Osteoblast (primary cell): ENCODE measurements around the gene PALLD. TPM values are rescaled to one million over a fixed set of nuclear protein-coding genes. Genes with fewer than 3 reads are reported as not detected.

Experiments
- DNase-seq: peaks from one replicate; pipeline ENCODE4 v3.0.0; 2011; ENCODE audit warnings: low spot score, mixed read lengths; ENCODE audit not compliant: insufficient read length; ENCODE audit errors: missing footprints
- H2AFZ ChIP-seq: 2 replicates; pipeline ENCODE4 v1.6.0; 2011; ENCODE audit warnings: mild to moderate bottlenecking, low read length
- H3K27ac ChIP-seq: 2 replicates; pipeline ENCODE4 v1.5.1; 2011; ENCODE audit warnings: mild to moderate bottlenecking, low read depth, low read length, moderate library complexity
- H3K27me3 ChIP-seq: 2 replicates; pipeline ENCODE4 v1.6.0; 2012; ENCODE audit warnings: mild to moderate bottlenecking, control low read depth, inconsistent platforms, low read length, moderate library complexity; ENCODE audit not compliant: insufficient read depth
- H3K36me3 ChIP-seq: 2 replicates; pipeline ENCODE4 v1.5.1; 2011; ENCODE audit warnings: mild to moderate bottlenecking, low read length, control low read depth, moderate library complexity; ENCODE audit not compliant: insufficient read depth
- H3K4me1 ChIP-seq: 2 replicates; pipeline ENCODE4 v1.5.1; 2011; ENCODE audit warnings: mild to moderate bottlenecking, low read length, control low read depth, moderate library complexity; ENCODE audit not compliant: insufficient read depth
- H3K4me2 ChIP-seq: 2 replicates; pipeline ENCODE4 v1.6.0; 2011; ENCODE audit warnings: mild to moderate bottlenecking, low read length; ENCODE audit not compliant: insufficient read depth
- H3K4me3 ChIP-seq: fragments of 200-600 bp; sonication (generic); 3 replicates; pipeline ENCODE4 v1.5.1; 2012; ENCODE audit warnings: mild to moderate bottlenecking, low read length, inconsistent platforms; ENCODE audit not compliant: insufficient read depth
- H3K79me2 ChIP-seq: 2 replicates; pipeline ENCODE4 v1.6.0; 2012; ENCODE audit warnings: mild to moderate bottlenecking, low read length, control low read depth, inconsistent platforms; ENCODE audit not compliant: insufficient read depth
- H3K9me3 ChIP-seq: 2 replicates; pipeline ENCODE4 v1.5.1; 2011; ENCODE audit warnings: low read depth, low read length, control low read depth
- H4K20me1 ChIP-seq: 2 replicates; pipeline ENCODE4 v1.6.0; 2012; ENCODE audit warnings: mild to moderate bottlenecking, low read length, control low read depth; ENCODE audit not compliant: insufficient read depth
- CTCF ChIP-seq: IDR thresholded peaks from 2 replicates; pipeline ENCODE4 v1.5.1; 2011; ENCODE audit warnings: mild to moderate bottlenecking, low read depth, low read length, moderate library complexity; ENCODE audit errors: extremely low read depth
- total RNA-seq: library from RNA; depleted of rRNA; stranded (reverse); fragments of >200 nt; gene quantifications from 2 replicates; pipeline ENCODE4 v1.2.3, GENCODE V29; 2012

The PALLD gene
- total RNA-seq, 1 donor: 244 TPM

- H3K4me3 ChIP-seq: no peak overlapping the region
- no peaks in the 10 kb centered on the region for H3K9me3 ChIP-seq
- no peaks in the 10 kb centered on the region for H3K27me3 ChIP-seq
- peaks cover 5% of the 10 kb centered on the region for H3K79me2 ChIP-seq
- no peak overlapping the region for H2AFZ ChIP-seq
- no peak for DNase-seq
- H3K4me1 ChIP-seq: peaks cover 21% of the 10 kb centered on the region
- no peak for TF ChIP-seq CTCF
- H3K4me2 ChIP-seq: no peak overlapping the region
- H3K27ac ChIP-seq: no peak overlapping the region
- H3K36me3 ChIP-seq: peaks cover 49% of the 10 kb centered on the region
- peaks cover 2% of the 10 kb centered on the region for H4K20me1 ChIP-seq
Measured at GRCh38 chr4:168674866-168675265, 178.0 kb downstream of the PALLD start.

- Histone ChIP-seq H4K20me1 (peaks cover 2% of the 10 kb centered on the region), H3K4me3 (no peak overlapping the region), H3K36me3 (peaks cover 50% of the 10 kb centered on the region), H3K27ac (no peak overlapping the region), H3K4me1 (peaks cover 22% of the 10 kb centered on the region), H3K27me3 (no peaks in the 10 kb centered on the region), H3K79me2 (peaks cover 5% of the 10 kb centered on the region), H2AFZ (no peak overlapping the region), H3K4me2 (no peak overlapping the region), H3K9me3 (no peaks in the 10 kb centered on the region)
- no peak for DNase-seq
- TF ChIP-seq CTCF: no peak
Measured at GRCh38 chr4:168677063-168677462, 180.2 kb downstream of the PALLD start.

GRCh38 chr4:168677879-168678278 is 181.0 kb downstream of the PALLD start:
- Histone ChIP-seq H3K27ac (no peak overlapping the region), H3K79me2 (peaks cover 5% of the 10 kb centered on the region), H4K20me1 (peaks cover 2% of the 10 kb centered on the region), H2AFZ (no peak overlapping the region), H3K4me3 (no peak overlapping the region), H3K4me2 (no peak overlapping the region), H3K27me3 (no peaks in the 10 kb centered on the region), H3K4me1 (peaks cover 22% of the 10 kb centered on the region), H3K36me3 (peaks cover 52% of the 10 kb centered on the region), H3K9me3 (no peaks in the 10 kb centered on the region)
- TF ChIP-seq CTCF: no peak
- DNase-seq: no peak

- Histone ChIP-seq H4K20me1 (no peaks in the 10 kb centered on the region), H3K4me3 (no peak overlapping the region), H3K27me3 (no peaks in the 10 kb centered on the region), H3K9me3 (no peaks in the 10 kb centered on the region), H3K4me1 (peaks cover 24% of the 10 kb centered on the region), H3K4me2 (no peak overlapping the region), H3K27ac (peak overlapping the region; percentile 10), H2AFZ (no peak overlapping the region), H3K79me2 (peaks cover 5% of the 10 kb centered on the region), H3K36me3 (peaks cover 50% of the 10 kb centered on the region)
- no peak for TF ChIP-seq CTCF
- no peak for DNase-seq
Measured at GRCh38 chr4:168678751-168679366, 182.0 kb downstream of the PALLD start.
